ENCODE results near the gene WDR27. TPM values are rescaled to one million over a fixed set of nuclear protein-coding genes. Genes with fewer than 3 reads are reported as not detected.

WDR27 gene
- total RNA-seq, 4 donors from 2014 or later = 12.4 to 38.7 (median 27.6) TPM

DNA sequence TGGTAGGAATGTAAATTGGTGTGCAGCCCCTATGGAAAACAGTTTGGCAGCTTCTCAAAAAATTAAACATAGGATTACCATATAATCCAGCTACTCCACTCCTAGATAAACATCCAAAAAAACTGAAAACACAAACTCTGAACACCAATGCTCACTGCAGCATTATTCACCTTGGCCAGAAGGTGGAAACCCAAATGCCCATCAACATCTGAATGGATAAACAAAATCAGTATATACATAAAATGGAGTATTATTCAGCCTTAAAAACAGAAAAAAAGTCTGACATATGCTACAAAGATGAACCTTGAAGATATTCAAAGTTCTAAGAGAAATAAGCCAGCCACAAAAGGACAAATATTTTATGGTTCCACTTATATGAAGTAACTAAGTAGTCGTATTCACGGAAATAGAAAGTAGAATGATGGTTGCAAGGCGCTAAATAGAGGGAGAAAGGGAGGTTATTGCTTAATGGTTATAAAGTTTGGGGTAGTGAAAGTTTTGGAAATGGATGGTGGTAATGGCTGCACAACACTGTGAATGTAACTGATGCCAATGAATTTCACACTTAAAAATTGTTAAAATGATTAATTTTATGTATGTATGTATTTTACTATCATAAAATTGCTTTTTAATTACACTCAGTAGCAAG lies 18.5 kb upstream of the WDR27 start:
- H3K4me1 ChIP-seq = peaks cover 8 to 44% (median 11%) of the 10 kb centered on the region in 3 donors
- no peak for DNase-seq
- H3K9me3 ChIP-seq = no peaks in the 10 kb centered on the region
- no peak overlapping the region for H3K27ac ChIP-seq
- H3K36me3 ChIP-seq = peaks cover 3 to 32% (median 10%) of the 10 kb centered on the region in 3 donors
- no peak overlapping the region for H3K4me3 ChIP-seq
- WGBS, 2 donors = 89 to 95% methylated on average over 3 of the region's 3 CpGs
- intact Hi-C loops (cut with DNase I) = no loop called here
- no peak for TF ChIP-seq POLR2A (IDR thresholded peaks at IDR 0.05)
- TF ChIP-seq, protein P1, sequence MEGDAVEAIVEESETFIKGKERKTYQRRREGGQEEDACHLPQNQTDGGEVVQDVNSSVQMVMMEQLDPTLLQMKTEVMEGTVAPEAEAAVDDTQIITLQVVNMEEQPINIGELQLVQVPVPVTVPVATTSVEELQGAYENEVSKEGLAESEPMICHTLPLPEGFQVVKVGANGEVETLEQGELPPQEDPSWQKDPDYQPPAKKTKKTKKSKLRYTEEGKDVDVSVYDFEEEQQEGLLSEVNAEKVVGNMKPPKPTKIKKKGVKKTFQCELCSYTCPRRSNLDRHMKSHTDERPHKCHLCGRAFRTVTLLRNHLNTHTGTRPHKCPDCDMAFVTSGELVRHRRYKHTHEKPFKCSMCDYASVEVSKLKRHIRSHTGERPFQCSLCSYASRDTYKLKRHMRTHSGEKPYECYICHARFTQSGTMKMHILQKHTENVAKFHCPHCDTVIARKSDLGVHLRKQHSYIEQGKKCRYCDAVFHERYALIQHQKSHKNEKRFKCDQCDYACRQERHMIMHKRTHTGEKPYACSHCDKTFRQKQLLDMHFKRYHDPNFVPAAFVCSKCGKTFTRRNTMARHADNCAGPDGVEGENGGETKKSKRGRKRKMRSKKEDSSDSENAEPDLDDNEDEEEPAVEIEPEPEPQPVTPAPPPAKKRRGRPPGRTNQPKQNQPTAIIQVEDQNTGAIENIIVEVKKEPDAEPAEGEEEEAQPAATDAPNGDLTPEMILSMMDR (IDR thresholded peaks at IDR 0.05) = peak in 1 of 6 experiments; percentile 20
- H3K27me3 ChIP-seq = no peaks in the 10 kb centered on the region

DNA sequence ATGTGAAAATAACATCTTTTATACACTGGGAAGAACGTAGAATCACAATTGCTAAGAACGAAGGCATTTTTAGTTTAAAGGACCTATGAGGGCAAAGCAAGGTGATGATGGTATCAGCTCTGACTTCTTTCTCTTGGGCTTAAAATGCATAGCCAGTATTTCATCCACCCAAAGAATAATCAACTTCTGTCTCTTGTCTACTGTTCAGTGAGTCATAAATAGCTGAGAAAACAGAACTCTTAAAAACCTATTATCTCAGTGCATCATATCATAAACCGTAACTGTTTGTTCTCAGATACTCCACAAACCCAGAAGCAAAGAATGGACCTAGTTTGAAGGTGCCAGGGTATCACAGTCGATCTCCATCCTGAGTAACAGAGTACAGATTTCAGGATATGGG lies 17.3 kb upstream of the WDR27 start:
- no peaks in the 10 kb centered on the region for H3K27me3 ChIP-seq
- no peak overlapping the region for H3K4me3 ChIP-seq
- H3K4me1 ChIP-seq = peaks cover 8 to 37% (median 11%) of the 10 kb centered on the region in 3 donors
- TF ChIP-seq POLR2A (IDR thresholded peaks at IDR 0.05) = no peak
- TF ChIP-seq, protein P1 (IDR thresholded peaks at IDR 0.05) = no peak
- H3K9me3 ChIP-seq = no peaks in the 10 kb centered on the region
- H3K36me3 ChIP-seq = peaks cover 9 to 44% (median 22%) of the 10 kb centered on the region in 3 donors
- no peak overlapping the region for H3K27ac ChIP-seq
- WGBS, 2 donors = 85 to 86% methylated on average over 4 of the region's 4 CpGs
- intact Hi-C loops (cut with DNase I) = no loop called here
- no peak for DNase-seq

DNA sequence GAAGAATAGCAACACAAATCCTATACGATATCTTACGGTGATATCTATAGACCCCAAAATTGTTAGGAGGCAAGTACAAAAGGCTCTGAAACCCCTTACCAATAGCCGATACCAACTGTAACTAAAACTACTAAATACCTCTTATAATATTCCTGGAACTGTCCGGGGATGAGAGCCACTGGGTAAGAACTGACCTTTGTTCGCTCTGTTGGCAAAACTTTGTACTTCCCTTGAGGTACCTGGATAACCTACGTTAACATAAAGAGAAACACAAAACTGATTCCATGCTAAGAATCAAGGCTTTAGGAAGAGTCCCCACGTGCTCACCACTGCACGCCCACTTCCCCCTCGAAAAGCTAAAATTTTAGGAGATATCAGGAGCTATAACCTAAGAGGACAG lies 12.8 kb upstream of the WDR27 start:
- H3K4me3 ChIP-seq = no peak overlapping the region
- intact Hi-C loops (cut with DNase I) = no loop called here
- no peak for DNase-seq
- TF ChIP-seq, protein P1 (IDR thresholded peaks at IDR 0.05) = no peak
- no peak for TF ChIP-seq POLR2A (IDR thresholded peaks at IDR 0.05)
- H3K36me3 ChIP-seq = peaks cover 9 to 90% (median 33%) of the 10 kb centered on the region in 3 donors
- H3K9me3 ChIP-seq = no peaks in the 10 kb centered on the region
- no peaks in the 10 kb centered on the region for H3K27me3 ChIP-seq
- WGBS, 2 donors = 90 to 93% methylated on average over 9 of the region's 9 CpGs
- H3K4me1 ChIP-seq = peaks cover 0 to 8% (median 0%) of the 10 kb centered on the region in 3 donors
- no peak overlapping the region for H3K27ac ChIP-seq

DNA sequence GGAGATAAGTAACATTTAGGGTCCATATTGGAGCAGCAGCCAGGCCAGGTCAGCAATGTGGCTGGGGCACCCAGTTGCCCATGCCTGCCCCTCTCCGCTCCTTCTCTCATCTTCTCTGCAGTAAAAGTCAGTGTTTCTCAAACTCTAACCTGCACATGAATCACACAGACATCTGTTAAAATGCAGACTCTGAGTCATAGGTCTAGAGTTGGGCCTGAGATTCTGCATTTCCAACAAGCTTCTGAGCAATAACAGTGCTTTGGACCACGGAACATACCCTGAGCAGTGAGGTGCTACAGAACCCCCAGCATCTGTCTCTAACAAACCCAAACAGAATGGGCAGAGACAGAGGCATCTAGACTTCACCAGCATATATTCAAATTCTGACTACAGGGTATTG lies 12.3 kb upstream of the WDR27 start:
- intact Hi-C loops (cut with DNase I) = no loop called here
- peaks cover 9 to 94% (median 33%) of the 10 kb centered on the region in 3 donors for H3K36me3 ChIP-seq
- no peak for TF ChIP-seq POLR2A (IDR thresholded peaks at IDR 0.05)
- TF ChIP-seq, protein P1 (IDR thresholded peaks at IDR 0.05) = no peak
- no peak for DNase-seq
- WGBS, 2 donors = 92% methylated on average over 2 of the region's 2 CpGs
- H3K4me1 ChIP-seq = peaks cover 0 to 12% (median 0%) of the 10 kb centered on the region in 3 donors
- H3K27ac ChIP-seq = no peak overlapping the region
- H3K27me3 ChIP-seq = no peaks in the 10 kb centered on the region
- H3K4me3 ChIP-seq = no peak overlapping the region
- H3K9me3 ChIP-seq = no peaks in the 10 kb centered on the region

DNA sequence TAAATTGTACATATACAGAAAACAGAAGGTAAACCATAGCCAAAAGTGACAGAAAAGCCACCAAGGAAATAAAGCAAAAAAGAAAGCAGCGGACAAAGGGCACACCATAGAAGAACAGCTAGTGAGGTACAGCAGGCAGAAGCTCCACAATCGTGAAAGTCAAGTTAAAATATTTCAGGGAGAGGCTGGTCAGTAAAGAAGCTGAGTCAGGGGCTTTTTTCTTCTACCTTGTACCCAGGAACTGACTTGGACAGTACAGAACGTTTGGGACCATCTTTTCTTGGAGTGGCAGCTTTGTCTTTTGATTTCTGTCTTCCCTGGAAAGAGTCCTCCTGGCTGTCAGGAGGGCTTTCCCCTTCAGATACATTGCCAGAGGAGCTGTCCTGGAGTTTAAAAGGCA lies 8.2 kb upstream of the WDR27 start:
- no peak for DNase-seq

More for the DNA sequence above, 8.2 kb upstream of the WDR27 start:
- Histone ChIP-seq H3K4me1 (peaks cover 0 to 21% (median 5%) of the 10 kb centered on the region in 3 donors), H3K4me3 (no peak overlapping the region), H3K27ac (peak overlapping the region in 3 of 4 donors; percentile 19 to 46 (median 40)), H3K36me3 (peaks cover 4 to 94% (median 20%) of the 10 kb centered on the region in 3 donors), H3K27me3 (no peaks in the 10 kb centered on the region), H3K9me3 (no peaks in the 10 kb centered on the region)
- WGBS, 2 donors = 60 to 62% methylated on average over 3 of the region's 3 CpGs
- no peak for TF ChIP-seq POLR2A (IDR thresholded peaks at IDR 0.05)
- TF ChIP-seq, protein P1 (IDR thresholded peaks at IDR 0.05) = no peak
- intact Hi-C loops (cut with DNase I) = no loop called here

Measured in esophagus squamous epithelium (tissue), 5 donors.